KOPT-K1 (cell line): ENCODE data around the gene ST7.

Experiments used
- H3K27ac ChIP-seq: fragments of 200-600 bp; sonication (generic); 2 replicates; pipeline ENCODE4 v1.5.1; 2016; ENCODE audit warnings: antibody characterized with exemption, mild to moderate bottlenecking, low read depth, low read length; ENCODE audit not compliant: poor library complexity, severe bottlenecking
- H3K36me3 ChIP-seq: fragments of 200-600 bp; sonication (generic); 2 replicates; pipeline ENCODE4 v1.5.1; 2017; ENCODE audit warnings: antibody characterized with exemption, mild to moderate bottlenecking, low read length, moderate library complexity; ENCODE audit not compliant: insufficient read depth
- H3K9me3 ChIP-seq: fragments of 200-600 bp; sonication (generic); 2 replicates; pipeline ENCODE4 v1.5.1; 2017; ENCODE audit warnings: antibody characterized with exemption, low read length, mild to moderate bottlenecking; ENCODE audit not compliant: insufficient read depth, poor library complexity, severe bottlenecking

ST7 gene

DNA sequence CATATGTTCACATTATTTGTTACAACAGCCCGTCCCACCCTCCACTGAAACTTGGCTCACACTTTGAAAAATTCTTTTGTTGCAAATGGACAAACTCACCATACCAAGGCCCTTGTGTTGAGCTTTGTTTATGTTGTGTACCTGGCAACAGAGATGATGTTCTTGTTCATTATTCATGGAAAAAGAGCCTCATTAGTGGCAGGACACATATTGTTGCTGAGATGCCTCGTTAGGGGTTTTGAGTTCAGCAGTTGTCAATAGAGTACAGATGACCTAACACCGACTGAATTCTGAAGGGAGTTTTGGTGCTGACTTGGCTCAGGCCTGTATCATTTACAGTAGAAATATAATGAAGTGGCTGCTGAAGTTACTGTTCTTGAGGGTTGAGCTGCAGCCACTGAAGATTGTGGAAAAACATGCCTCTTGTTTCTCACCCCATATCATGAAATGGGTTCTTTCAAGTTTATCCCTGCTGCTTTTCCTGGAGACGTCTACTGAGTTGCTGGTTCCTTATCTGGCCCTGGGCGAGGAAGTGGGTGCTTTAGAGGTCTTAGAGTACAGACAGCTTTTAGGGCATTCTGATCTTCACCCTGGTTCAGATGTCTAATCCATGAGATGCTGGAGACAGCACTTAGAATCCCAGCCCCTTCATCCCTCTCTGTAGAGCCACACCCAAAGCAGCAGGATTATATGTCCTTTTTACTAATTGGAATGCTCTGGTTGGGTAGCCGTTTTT, 219.9 kb downstream of the ST7 start:
- Histone ChIP-seq H3K9me3 (no peaks in the 10 kb centered on the region), H3K27ac (no peak overlapping the region), H3K36me3 (no peaks in the 10 kb centered on the region)

GRCh38 chr7:117176206-117176605, 222.9 kb downstream of the ST7 start:
- no peaks in the 10 kb centered on the region for H3K9me3 ChIP-seq
- H3K27ac ChIP-seq, result no peak overlapping the region
- H3K36me3 ChIP-seq, result no peaks in the 10 kb centered on the region

GRCh38 chr7:117178600-117178999, 225.3 kb downstream of the ST7 start:
- no peaks in the 10 kb centered on the region for H3K36me3 ChIP-seq
- H3K27ac ChIP-seq, result no peak overlapping the region
- H3K9me3 ChIP-seq, result no peaks in the 10 kb centered on the region

GRCh38 chr7:117179701-117180100, 226.4 kb downstream of the ST7 start:
- no peaks in the 10 kb centered on the region for H3K9me3 ChIP-seq

DNA sequence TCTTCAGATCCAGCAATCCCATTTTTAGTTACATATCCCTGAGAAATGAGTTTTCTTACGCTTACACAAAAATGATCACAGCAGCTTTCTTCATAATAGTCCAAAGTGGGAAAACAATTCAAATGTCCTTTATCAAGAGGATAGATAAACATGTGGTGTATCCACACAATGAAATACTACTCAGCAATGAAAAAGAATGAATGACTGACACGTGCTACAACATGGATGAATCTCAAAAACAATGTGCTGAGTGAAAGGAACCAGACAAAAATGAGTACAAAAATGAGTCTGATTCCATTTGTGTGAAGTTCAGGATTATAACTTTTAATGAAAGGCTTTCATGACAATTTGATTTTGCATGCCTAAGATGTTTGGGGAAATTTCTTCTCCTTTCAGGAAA, 230.4 kb downstream of the ST7 start:
- Histone ChIP-seq H3K9me3 (no peaks in the 10 kb centered on the region), H3K36me3 (no peaks in the 10 kb centered on the region), H3K27ac (no peak overlapping the region)

More at GRCh38 chr7:117179701-117180100, 226.4 kb downstream of the ST7 start:
- Histone ChIP-seq H3K27ac (no peak overlapping the region), H3K36me3 (no peaks in the 10 kb centered on the region)

GRCh38 chr7:117184367-117184766, 231.1 kb downstream of the ST7 start:
- no peak overlapping the region for H3K27ac ChIP-seq
- no peaks in the 10 kb centered on the region for H3K9me3 ChIP-seq
- no peaks in the 10 kb centered on the region for H3K36me3 ChIP-seq

GRCh38 chr7:117185124-117185523, 231.8 kb downstream of the ST7 start:
- no peaks in the 10 kb centered on the region for H3K9me3 ChIP-seq
- H3K36me3 ChIP-seq, result no peaks in the 10 kb centered on the region
- no peak overlapping the region for H3K27ac ChIP-seq

GRCh38 chr7:117186218-117187010, 233.1 kb downstream of the ST7 start:
- H3K27ac ChIP-seq, result no peak overlapping the region
- H3K9me3 ChIP-seq, result no peaks in the 10 kb centered on the region

DNA sequence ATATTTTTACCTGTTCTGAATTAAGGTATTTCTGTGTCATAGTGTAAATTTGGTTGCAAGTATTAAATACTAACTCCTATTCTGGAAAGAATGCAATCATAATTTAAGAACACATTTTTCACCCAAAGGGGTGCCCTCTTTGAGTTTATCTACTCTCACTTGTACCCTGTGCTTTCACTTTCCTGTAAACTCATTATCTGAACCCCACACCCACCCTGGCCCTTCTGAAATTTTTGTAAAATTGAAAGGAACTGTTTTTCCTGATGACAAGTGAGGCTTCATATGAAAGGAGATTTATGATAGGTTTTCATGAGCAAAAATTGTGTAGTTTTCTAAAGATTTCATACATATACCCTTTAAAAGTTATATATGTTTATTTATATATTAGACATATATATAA, 235.1 kb downstream of the ST7 start:
- Histone ChIP-seq H3K36me3 (no peaks in the 10 kb centered on the region), H3K27ac (no peak overlapping the region), H3K9me3 (no peaks in the 10 kb centered on the region)

More at GRCh38 chr7:117186218-117187010, 233.1 kb downstream of the ST7 start:
- no peaks in the 10 kb centered on the region for H3K36me3 ChIP-seq

DNA sequence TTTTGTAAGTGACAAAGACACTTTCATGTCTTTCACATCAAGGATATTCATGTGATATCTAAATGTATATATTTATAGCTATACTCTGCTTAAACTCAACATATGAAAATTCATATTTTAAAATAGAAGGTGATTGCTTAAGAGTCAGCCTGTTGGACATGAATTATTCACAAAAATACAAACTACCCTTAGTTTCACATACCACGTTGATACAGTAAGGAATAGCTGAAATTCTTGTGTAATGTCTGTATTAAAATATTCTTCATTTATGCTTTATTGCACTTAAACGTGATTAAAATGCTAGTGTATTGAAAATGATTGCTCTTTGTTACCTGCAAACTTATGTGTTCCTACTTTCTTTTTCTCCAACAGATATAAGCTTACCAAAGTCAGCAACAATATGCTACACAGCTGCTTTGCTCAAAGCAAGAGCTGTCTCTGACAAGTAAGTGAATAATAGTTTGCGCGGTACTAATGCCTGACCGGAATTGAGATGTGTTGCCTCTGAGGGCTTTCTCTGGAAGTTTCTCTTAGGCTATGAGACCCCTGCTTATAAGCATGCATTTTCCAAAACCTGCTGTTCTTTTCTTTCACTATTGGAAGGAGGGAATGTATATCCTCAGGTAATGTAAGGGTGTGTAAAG, 235.8 kb downstream of the ST7 start:
- H3K27ac ChIP-seq, result no peak overlapping the region
- no peaks in the 10 kb centered on the region for H3K36me3 ChIP-seq
- no peaks in the 10 kb centered on the region for H3K9me3 ChIP-seq

- no peaks in the 10 kb centered on the region for H3K36me3 ChIP-seq
- H3K9me3 ChIP-seq, result no peaks in the 10 kb centered on the region
- no peak overlapping the region for H3K27ac ChIP-seq
Measured at GRCh38 chr7:117190104-117190503, 236.8 kb downstream of the ST7 start.

DNA sequence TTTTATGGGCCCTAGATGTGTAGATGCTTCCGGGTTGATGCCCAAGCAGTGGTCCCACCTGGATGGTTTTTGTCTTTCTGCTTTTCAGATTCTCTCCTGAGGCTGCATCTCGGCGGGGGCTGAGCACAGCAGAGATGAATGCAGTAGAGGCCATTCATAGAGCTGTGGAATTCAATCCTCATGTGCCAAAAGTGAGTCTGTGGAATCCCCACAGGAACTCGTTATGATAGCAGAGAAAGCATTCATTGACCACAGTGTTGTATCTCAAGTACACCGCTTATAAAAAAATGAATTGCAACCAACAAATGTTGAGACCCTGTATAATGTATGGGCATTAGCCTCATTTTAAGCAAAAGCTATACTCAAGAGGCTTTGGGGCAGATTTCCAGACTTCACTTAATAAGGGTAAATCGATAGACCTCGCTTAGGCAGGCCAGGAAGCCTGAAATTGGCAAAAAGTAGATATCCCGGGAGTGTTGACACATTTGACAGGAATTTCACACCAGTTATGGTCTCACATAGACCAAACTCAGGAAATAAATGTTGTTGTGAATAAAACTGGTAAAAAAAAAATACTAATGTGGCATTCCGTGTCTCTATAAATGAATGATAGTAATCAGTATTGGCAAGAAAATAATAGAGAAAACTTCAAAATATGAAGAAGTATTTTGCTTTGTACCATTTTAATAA, 237.6 kb downstream of the ST7 start:
- Histone ChIP-seq H3K9me3 (no peaks in the 10 kb centered on the region), H3K27ac (no peak overlapping the region), H3K36me3 (no peaks in the 10 kb centered on the region)

- Histone ChIP-seq H3K9me3 (no peaks in the 10 kb centered on the region), H3K27ac (no peak overlapping the region), H3K36me3 (no peaks in the 10 kb centered on the region)
Measured at GRCh38 chr7:117192108-117192507, 238.8 kb downstream of the ST7 start.

GRCh38 chr7:117193564-117193963, 240.3 kb downstream of the ST7 start:
- Histone ChIP-seq H3K27ac (no peak overlapping the region), H3K36me3 (no peaks in the 10 kb centered on the region), H3K9me3 (no peaks in the 10 kb centered on the region)

DNA sequence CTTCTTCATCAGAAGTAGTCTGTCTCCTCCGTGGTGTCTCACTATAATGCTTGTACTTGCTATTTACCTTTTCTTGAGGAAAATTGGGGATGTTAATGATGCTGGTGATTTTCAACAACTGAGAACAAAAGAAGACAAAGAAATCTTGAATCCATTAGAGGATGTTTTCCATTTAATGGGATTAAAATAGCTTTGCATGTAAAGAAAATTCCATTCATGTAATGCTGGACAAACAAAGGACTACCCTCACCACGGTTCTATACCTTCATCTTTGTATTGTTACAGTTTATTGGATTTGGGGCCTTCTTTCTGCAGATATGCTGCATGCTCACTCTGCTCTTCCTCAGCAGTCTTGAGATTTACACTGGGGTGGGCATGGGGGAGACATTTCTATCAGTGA, 241.1 kb downstream of the ST7 start:
- Histone ChIP-seq H3K36me3 (no peaks in the 10 kb centered on the region), H3K27ac (no peak overlapping the region), H3K9me3 (no peaks in the 10 kb centered on the region)
